Fibroblast of mammary gland (primary cell): ENCODE measurements around the gene SMIM13.
A peak's percentile ranks its signal among the peaks of the same experiment; 100 is the strongest.

Experiments used
- DNase-seq: peaks from one replicate; pipeline ENCODE4 v3.0.0-alpha.2; 2010; ENCODE audit warnings: low read depth
- H3K4me3 ChIP-seq: 2 replicates; pipeline ENCODE4 v1.5.1; 2011; ENCODE audit warnings: low read depth, mild to moderate bottlenecking, low read length, moderate library complexity; ENCODE audit not compliant: control insufficient read depth
- CTCF ChIP-seq: conservative IDR thresholded peaks from 2 replicates; pipeline ENCODE4 v1.5.1; 2011; ENCODE audit warnings: low read depth, low read length, inconsistent platforms; ENCODE audit not compliant: control insufficient read depth, insufficient read depth

SMIM13 gene

GRCh38 chr6:11166948-11167347 is 73.3 kb downstream of the SMIM13 start:
- H3K4me3 ChIP-seq, result no peak overlapping the region
- no peak for DNase-seq
- TF ChIP-seq CTCF, result no peak

GRCh38 chr6:11168091-11168635 is 74.5 kb downstream of the SMIM13 start:
- no peak overlapping the region for H3K4me3 ChIP-seq
- DNase-seq, result no peak
- TF ChIP-seq CTCF, result no peak

- H3K4me3 ChIP-seq, result no peak overlapping the region
- TF ChIP-seq CTCF, result no peak
- no peak for DNase-seq
Measured at GRCh38 chr6:11171952-11172351, 78.3 kb downstream of the SMIM13 start.

- H3K4me3 ChIP-seq, result no peak overlapping the region
- TF ChIP-seq CTCF, result peak; percentile 80
- peak; percentile 36 for DNase-seq
Measured at GRCh38 chr6:11172501-11173327, 79.1 kb downstream of the SMIM13 start.

GRCh38 chr6:11174242-11174611 is 80.6 kb downstream of the SMIM13 start:
- DNase-seq, result no peak
- TF ChIP-seq CTCF, result no peak
- no peak overlapping the region for H3K4me3 ChIP-seq

- TF ChIP-seq CTCF, result no peak
- H3K4me3 ChIP-seq, result no peak overlapping the region
- DNase-seq, result no peak
Measured at GRCh38 chr6:11177271-11177670, 83.6 kb downstream of the SMIM13 start.

GRCh38 chr6:11179088-11179418 is 85.4 kb downstream of the SMIM13 start:
- no peak for TF ChIP-seq CTCF
- no peak for DNase-seq
- no peak overlapping the region for H3K4me3 ChIP-seq
